Measurements from ENCODE around the gene POU5F1. TPM values are rescaled to one million over a fixed set of nuclear protein-coding genes. Genes with fewer than 3 reads are reported as not detected.
A peak's percentile ranks its signal among the peaks of the same experiment; 100 is the strongest.

Gene POU5F1
- total RNA-seq, 2 donors from 2014 or later: 1.8 to 6.3 TPM

DNA sequence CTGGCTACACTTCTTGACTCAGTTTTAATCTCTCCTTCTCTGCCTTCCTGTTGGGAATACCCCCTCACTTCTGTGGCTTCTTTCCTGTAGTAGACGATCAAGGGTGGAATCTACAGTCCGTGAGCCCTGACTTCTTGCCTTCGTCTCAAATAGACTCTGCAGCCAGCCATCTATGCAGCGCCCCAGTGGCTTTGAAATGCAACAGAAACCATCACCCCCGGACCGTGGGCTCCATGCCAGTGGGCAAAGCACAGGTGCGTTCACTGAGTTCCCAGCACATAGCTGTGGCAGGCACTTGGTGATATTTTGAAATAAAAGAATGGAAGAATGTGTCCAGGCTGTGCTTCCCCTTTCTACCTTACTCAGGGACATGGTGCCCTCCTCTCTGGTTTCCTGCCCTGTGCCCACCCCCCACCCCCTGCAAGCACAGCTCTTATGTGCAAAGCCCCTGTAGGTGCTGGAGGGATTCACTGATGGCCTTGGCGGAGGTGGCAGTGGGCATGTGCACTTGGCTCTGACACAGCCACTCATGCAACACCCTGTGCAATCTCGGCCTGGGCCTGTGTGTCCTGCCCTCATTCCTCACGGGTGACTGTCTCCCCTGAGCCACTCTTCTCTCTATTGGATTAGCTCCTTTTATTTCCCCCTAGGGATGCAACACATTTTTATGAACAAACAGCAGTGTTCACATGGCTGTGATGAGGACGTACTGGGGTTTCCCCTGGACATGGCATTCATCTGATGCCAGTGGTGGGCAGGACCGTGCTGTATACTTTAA, 44.7 kb downstream of the POU5F1 start:
- no peak for DNase-seq
- intact Hi-C loops (cut with DNase I, micrococcal nuclease): no loop called here
- no peak for ATAC-seq

DNA sequence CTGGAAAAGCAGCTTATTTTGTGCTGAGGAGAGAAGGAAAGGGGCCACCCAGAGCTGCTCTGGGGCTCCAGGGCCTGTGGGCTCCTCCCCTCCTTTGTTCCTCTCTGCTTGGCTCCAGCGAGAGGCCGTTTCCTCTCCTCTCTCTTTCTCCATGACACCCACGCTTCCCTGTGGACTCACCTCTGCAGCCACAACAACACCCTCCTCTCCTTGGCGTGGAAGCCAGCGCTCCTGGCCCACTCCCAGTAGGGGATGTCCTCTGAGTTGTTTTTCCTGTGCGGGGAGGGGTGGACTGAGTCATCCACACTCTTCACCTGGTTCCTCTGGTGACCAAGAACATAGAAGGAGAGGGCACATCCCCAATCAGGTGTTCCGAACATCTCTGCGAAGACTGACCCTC, 45.3 kb downstream of the POU5F1 start:
- no peak for DNase-seq
- ATAC-seq: no peak
- intact Hi-C loops (cut with DNase I, micrococcal nuclease): no loop called here

DNA sequence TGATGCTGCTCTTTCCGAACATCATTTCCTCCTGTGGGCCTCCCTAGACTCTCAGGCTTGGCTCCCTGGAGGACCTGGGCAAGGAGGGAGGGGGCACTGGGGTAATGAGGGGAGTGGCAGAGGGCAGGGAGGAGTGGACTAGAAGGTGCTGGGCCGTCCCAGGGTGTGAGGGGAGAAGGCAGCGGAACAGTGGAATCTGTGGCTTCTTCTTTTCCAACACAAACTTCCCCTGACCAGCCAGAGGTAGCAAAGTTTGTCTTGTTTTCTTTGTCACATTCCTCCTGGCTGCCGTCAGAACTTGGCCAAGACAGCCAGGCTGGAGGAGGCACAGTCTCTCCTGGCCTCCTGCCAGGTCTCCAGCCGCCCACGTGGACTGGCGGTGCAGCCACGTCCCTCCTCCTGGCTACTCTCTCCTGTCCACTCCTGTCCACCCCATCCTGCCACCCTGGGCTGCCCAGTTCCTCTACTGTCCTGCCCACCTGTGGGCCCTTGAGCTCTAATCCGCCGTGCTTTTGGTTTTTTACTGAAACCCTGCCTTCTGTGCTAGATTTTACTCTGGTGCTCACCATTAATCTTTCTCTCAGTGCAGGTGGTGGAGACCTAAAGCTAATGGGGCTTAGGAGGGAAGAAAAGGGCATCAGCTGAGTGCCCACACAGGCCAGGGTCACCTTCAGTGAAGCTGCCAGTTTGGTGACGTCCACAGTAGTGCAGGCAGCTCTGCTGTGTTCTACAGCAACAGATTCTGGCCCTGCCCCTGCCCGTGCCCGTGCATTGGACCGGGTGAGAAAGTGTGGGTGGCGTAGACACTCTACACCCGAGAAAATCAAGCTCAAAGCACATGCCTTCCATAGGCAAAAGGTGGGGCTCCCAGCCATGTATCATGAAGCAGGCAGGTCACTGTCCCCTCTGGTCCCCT, 47.4 kb downstream of the POU5F1 start:
- peak; percentile 69 for DNase-seq
- ATAC-seq: peak; percentile 61
- intact Hi-C loops (cut with DNase I, micrococcal nuclease): no loop called here

DNA sequence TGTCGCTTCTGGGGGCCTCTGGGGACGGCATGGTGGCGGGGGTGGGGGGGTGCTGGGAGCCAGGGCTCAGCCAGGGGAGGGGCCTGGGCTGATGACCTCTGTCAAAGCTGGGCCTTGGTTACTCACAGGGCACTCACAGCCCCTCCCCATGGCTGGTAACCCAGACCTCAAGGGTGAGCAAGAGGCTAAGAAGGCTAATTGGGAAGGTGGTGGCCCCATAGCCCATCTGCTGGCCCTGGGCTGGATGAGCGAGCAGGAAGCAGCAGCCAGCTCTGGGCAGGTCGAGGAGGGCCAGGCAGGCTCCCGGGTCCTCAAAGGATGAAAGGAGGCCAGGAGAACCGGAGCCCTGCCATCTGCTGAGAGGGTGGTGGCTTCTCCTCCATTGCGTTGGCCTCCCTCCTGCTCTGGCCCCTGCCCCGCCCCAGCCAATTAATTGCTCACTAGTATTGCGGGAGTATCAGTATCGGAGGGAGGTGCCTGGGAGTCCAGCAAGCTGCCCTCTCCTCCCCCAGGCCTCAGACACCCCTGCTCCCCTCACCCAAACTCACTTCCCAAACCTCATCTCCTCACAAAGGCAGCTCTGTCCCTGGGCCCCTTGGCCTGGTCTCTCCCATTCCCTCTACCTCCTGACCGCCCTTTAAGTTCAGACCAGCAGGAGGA, 49.2 kb downstream of the POU5F1 start:
- DNase-seq (no peak), ATAC-seq (no peak)
- intact Hi-C loops (cut with DNase I, micrococcal nuclease): no loop called here

DNA sequence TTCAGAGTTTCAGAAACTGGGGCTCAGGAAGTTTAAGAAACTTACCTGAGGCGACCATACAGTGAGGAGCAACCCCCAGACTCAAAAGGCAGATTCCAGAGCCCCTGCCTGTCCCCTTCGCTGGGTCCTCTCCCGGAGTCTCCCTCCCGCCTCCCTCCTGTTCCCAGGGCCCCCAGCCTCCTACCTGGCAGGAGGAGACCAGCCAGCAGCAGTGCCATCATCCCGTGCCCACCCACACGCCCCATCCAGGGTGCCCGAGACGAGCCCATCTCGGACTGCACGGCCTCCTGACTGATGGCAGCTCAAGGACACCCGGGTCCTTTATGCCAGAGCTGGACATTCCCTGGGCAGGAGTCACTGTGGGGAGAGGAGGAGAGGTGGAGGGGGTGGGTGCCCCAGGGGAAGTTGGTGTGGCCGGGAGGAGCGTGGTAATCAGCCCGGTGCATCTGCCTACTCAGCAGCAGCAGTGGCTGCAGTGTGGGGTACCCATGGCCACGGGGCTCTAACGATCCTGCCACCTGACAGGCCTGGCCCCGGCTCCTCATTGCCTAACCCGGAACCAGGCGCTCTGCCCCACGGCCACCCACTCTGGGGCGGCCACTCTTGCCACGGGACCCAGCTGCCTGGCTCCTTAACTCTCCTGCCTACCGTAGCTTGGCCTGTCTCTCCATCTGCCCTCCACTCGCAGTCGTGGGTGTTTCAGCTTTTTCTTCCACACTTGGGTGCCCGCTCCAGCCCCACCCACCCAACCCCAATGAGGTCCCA, 50.1 kb downstream of the POU5F1 start, which contains the start of gene CDSN:
Gene CDSN (minus strand): TSS at position 296 of the 765 bp plus-strand sequence. CDS start 27 bp downstream, at position 269.
- ATAC-seq (no peak), DNase-seq (no peak)
- intact Hi-C loops (cut with DNase I, micrococcal nuclease): no loop called here

DNA sequence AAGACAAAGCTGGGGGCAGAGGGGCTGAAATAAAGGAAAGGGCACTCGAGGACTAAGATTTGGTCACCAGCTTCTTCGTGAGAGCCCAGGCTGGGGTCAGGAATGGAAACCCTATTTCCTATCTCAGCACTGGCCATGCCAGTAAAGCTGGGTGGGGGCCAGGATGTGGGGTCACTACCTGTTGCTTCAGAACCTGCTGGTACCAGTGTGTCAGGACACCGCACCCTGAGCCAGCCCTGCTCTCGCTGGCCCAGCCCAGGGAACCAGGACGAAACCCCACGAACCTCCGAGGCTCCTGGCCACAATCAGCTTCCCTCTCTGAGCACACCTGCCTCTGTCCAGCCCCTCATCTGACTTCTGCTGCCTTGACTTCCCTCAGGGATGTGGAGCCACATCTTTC, 52.3 kb downstream of the POU5F1 start:
- intact Hi-C loops (cut with DNase I, micrococcal nuclease): no loop called here

DNA sequence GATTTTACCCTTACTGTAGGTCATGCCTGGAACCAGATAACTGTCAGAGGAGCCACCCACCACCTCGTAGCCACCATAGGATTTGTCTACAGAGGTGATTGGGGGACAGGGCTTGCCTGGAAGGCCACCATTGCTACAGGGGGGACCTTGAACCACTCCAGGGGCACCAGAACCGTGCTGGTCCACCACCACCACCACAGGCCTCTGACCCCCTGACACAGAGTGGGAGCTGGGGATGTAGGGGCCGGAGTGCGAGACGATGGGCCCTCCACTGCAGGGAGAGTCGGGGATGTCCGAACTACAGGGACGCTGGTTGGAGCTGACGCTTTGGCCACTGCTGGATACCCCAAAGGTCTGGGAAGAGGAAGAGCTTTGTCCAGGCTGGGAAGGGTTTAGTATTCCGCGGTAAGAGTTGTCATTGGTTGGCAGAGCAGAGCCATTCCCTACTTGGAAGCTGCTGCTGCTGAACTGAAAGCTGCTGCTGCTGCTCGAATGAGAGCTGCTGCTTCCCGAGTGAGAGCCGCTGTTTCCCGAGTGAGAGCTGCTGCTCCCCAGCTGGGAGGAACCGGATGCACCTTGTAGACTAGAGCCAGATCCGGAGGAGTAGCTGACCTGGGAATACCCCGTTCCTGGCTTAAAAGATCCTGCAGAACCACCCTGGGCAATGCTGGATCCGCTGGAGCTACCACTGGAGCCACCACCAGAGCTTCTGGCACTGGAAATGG, 53.7 kb downstream of the POU5F1 start:
- ATAC-seq (no peak), DNase-seq (no peak)
- intact Hi-C loops (cut with DNase I, micrococcal nuclease): no loop called here

More for the DNA sequence above, 52.3 kb downstream of the POU5F1 start:
- DNase-seq (no peak), ATAC-seq (no peak)

DNA sequence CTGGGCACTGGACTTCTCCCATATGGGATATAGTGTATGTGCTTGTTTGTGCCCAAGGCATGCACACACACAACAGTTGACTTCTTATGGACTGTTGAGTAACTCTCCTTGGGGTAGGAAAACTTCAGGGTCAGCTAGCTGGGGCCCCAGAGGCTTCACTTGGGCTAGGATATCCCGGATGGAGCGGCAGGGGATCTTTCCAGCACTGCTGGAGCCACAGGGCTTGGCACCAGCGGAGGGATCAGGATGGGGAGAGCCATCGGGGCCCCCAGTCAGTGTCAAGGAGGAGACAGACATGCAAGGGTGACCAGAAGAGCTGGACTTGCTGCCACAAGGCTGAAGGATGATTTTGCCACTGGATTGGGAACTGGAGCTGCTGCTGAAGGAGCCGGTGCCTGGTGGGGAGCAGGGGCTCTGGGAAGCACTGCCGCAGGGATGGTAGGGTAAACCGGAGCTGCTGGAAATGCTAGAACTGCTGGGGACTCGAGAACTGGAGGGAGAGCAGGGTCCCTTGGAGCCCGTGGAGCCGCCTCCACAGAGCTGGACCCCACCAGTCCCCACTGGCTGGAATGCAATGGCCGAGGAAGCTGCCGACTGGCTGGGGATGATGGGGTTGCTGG, 54.4 kb downstream of the POU5F1 start:
- DNase-seq (no peak), ATAC-seq (no peak)
- intact Hi-C loops (cut with DNase I, micrococcal nuclease): no loop called here

DNA sequence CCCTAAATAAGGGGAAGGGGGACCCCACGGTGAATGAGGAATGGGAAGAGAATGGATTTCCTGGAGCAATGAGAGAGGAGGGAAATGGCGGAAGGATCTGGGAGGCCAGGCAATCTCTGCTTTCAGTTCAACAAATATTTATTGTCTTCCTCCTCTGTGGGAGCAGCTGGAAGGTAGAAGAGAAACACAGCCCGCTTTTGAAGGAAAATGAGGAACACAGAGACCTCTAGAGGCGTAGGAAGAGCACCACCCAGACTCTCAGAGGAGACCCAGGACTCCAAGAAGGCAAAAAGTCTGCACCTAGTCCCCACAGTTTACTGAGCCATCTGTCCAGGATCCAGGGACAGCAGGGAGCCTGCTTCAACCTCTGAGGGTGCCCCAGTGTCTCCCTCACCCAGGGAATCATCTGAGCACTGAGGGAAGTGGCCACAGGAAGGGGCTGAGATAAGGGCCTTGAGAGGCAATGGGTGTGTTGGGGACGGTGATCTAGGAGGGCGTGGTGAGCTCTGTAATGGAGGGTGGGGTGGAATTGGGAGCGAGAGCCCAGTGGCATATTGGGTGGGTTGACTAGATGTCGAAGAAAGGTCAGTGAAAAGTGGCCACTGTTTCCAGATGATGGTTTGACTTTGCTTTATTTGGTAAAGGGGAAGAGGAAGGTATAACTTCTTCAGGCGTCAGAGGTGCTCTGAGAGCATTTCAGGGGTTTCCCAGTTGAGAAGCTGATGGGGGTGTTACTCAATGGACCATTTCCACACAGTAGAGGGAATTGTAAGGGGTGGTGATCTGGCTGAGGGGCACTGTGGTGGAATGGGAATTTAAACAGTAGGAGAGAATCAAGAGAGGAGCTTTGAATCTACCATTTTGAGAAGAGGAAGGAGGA, 55.3 kb downstream of the POU5F1 start:
- peak; percentile 61 for ATAC-seq
- intact Hi-C loops (cut with DNase I, micrococcal nuclease): no loop called here
- DNase-seq: no peak

DNA sequence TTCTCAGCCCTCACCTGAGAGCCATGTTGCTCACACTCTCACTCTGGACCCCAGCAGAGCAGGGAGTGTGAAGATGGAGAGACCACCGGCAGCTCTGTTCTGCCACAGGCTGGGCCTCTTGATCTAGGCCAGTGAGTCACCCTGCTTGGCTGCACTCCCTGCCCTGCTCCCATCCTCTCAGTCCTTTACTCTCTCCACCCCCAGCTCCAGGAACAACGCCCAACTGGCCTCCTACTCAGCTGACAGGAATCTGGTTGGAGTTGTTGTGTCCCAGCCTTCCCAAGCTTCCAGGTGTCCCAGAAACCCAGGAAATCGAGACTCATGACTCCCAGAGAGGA, 56.0 kb downstream of the POU5F1 start, which contains the start of gene PSORS1C1:
Gene PSORS1C1 (plus strand): TSS at position 260 of the 338 bp plus-strand sequence. CDS start 14,833 bp downstream, outside the sequence.
- peak; percentile 70 to 91 for DNase-seq
- intact Hi-C loops (cut with DNase I, micrococcal nuclease): no loop called here
- ATAC-seq: peak; percentile 96

Other genes with a start within 250 kb of the POU5F1 start
- gene SFTA2, start 238.5 kb downstream of the POU5F1 start, total RNA-seq: not detected
- gene MUCL3, start 229.7 kb downstream of the POU5F1 start, total RNA-seq: not detected
- gene MUC21, start 187.0 kb downstream of the POU5F1 start, total RNA-seq: not detected
- not detected for gene MUC22, start 160.2 kb downstream of the POU5F1 start, total RNA-seq
- gene C6orf15, start 58.1 kb downstream of the POU5F1 start, total RNA-seq: not detected
- gene PSORS1C1, start 55.9 kb downstream of the POU5F1 start, total RNA-seq: 1 to 10 TPM; 4.9 to 6.7 TPM
- gene CDSN, start 50.2 kb downstream of the POU5F1 start, total RNA-seq: not detected
- gene PSORS1C2, start 31.6 kb downstream of the POU5F1 start, total RNA-seq: not detected
- 10 to 100 TPM; 24.3 to 39.0 TPM for gene CCHCR1, start 12.9 kb downstream of the POU5F1 start, total RNA-seq
- gene TCF19, start 12.1 kb downstream of the POU5F1 start, total RNA-seq: 1 to 10 TPM; 4.2 to 7.1 TPM
- 1,000 to 10,000 TPM; 1,163 to 1,296 TPM for gene HLA-C, start 101.4 kb upstream of the POU5F1 start, total RNA-seq
- gene HLA-B, start 186.5 kb upstream of the POU5F1 start, total RNA-seq: 1,000 to 10,000 TPM; 1,508 to 2,239 TPM
- 10 to 100 TPM; 18.5 to 23.7 TPM for gene MICA, start 232.9 kb upstream of the POU5F1 start, total RNA-seq

Measured in left colon (tissue), 2 donors.